OCI-LY3 (cell line): ENCODE results near the gene CDAN1.

Source experiments
- H2AFZ ChIP-seq: fragments of 200-600, 300-600 bp; shearing (Covaris generic); 2 replicates; pipeline ENCODE4 v1.6.0; 2014; ENCODE audit warnings: antibody characterized with exemption, low read depth, low read length
- H3K27ac ChIP-seq: fragments of 200-600, 300-600 bp; sonication (generic); 2 replicates; pipeline ENCODE4 v1.5.1; 2014; ENCODE audit warnings: mild to moderate bottlenecking, low read length, moderate library complexity, mixed read lengths
- H3K27me3 ChIP-seq: fragments of 200-600, 300-600 bp; sonication (generic); 2 replicates; pipeline ENCODE4 v1.6.1; 2014; ENCODE audit warnings: low read depth, low read length, mixed read lengths
- H3K36me3 ChIP-seq: fragments of 200-600, 300-600 bp; sonication (generic); replicated peaks from 2 replicates; pipeline ENCODE3; 2014; ENCODE audit warnings: low read depth, low read length, mixed read lengths
- H3K4me1 ChIP-seq: fragments of 300-600, 200-600 bp; sonication (generic); 2 replicates; pipeline ENCODE4 v1.6.1; 2014; ENCODE audit warnings: low read length, mixed read lengths
- H3K4me2 ChIP-seq: fragments of 200-600, 300-600 bp; sonication (generic); 2 replicates; pipeline ENCODE4 v1.6.1; 2014; ENCODE audit warnings: low read length, mixed read lengths
- H3K4me3 ChIP-seq: fragments of 300-600, 200-600 bp; sonication (generic); 2 replicates; pipeline ENCODE4 v1.5.1; 2014; ENCODE audit warnings: antibody characterized with exemption, mild to moderate bottlenecking, low read length, moderate library complexity
- H3K79me2 ChIP-seq: fragments of 300-600, 200-600 bp; shearing (Covaris generic); 2 replicates; pipeline ENCODE4 v1.6.1; 2014; ENCODE audit warnings: mild to moderate bottlenecking, low read length, mixed read lengths
- H3K9ac ChIP-seq: fragments of 300-600, 200-600 bp; shearing (Covaris generic); 2 replicates; pipeline ENCODE4 v1.6.0; 2014; ENCODE audit warnings: mild to moderate bottlenecking, low read length, moderate library complexity
- H3K9me3 ChIP-seq: fragments of 200-600, 300-600 bp; shearing (Covaris generic); 2 replicates; pipeline ENCODE4 v1.6.1; 2014; ENCODE audit warnings: low read length, mixed read lengths; ENCODE audit not compliant: insufficient read depth
- H4K20me1 ChIP-seq: fragments of 200-600, 300-600 bp; sonication (generic); 2 replicates; pipeline ENCODE4 v1.6.1; 2016; ENCODE audit warnings: low read length, mixed read lengths; ENCODE audit not compliant: insufficient read depth
- CTCF ChIP-seq: fragments of 200-600, 300-600 bp; sonication (generic); IDR thresholded peaks from 2 replicates; pipeline ENCODE4 v1.5.1; 2014; ENCODE audit warnings: antibody characterized with exemption, low read length, low read depth
- EZH2phosphoT487 ChIP-seq: fragments of 200-600 bp; shearing (Covaris generic); IDR thresholded peaks from 2 replicates; pipeline ENCODE4 v1.6.1; 2018; ENCODE audit warnings: antibody characterized with exemption, mixed run types, low read depth

CDAN1 gene

GRCh38 chr15:42736793-42737528 is at the start of gene CDAN1:
TSS of gene CDAN1 (minus strand) at chr15:42737128. CDS start at chr15:42737102, 26 bp downstream.
- peaks cover 22% of the 10 kb centered on the region for H3K36me3 ChIP-seq
- peaks cover 18% of the 10 kb centered on the region for H3K79me2 ChIP-seq
- H3K27ac ChIP-seq, result peak within 1 kb of the TSS; percentile 14; the same call in 1 of the 2 replicates
- H3K9me3 ChIP-seq, result no peaks in the 10 kb centered on the region
- TF ChIP-seq CTCF, result no peak
- TF ChIP-seq EZH2phosphoT487, result no peak
- peaks cover 27% of the 10 kb centered on the region for H3K4me1 ChIP-seq
- H2AFZ ChIP-seq, result peak within 1 kb of the TSS; percentile 48
- H3K4me3 ChIP-seq, result peak within 1 kb of the TSS; percentile 95
- H4K20me1 ChIP-seq, result peaks cover 4% of the 10 kb centered on the region; the same call in 1 of the 2 replicates
- peak within 1 kb of the TSS; percentile 86 for H3K9ac ChIP-seq
- no peaks in the 10 kb centered on the region for H3K27me3 ChIP-seq
- peak within 1 kb of the TSS; percentile 93 for H3K4me2 ChIP-seq

GRCh38 chr15:42785569-42785968 is 48.6 kb upstream of the CDAN1 start:
- Histone ChIP-seq H3K27me3 (no peaks in the 10 kb centered on the region), H3K9me3 (no peaks in the 10 kb centered on the region), H3K4me3 (no peak overlapping the region), H3K4me1 (no peaks in the 10 kb centered on the region), H2AFZ (no peak overlapping the region), H3K9ac (no peak overlapping the region), H3K4me2 (no peak overlapping the region), H4K20me1 (no peaks in the 10 kb centered on the region), H3K36me3 (no peaks in the 10 kb centered on the region), H3K27ac (no peak overlapping the region), H3K79me2 (no peaks in the 10 kb centered on the region)
- TF ChIP-seq EZH2phosphoT487 (no peak), CTCF (no peak)

GRCh38 chr15:42784705-42785104 is 47.8 kb upstream of the CDAN1 start:
- no peaks in the 10 kb centered on the region for H3K9me3 ChIP-seq
- no peaks in the 10 kb centered on the region for H3K4me1 ChIP-seq
- no peak overlapping the region for H3K27ac ChIP-seq
- H3K27me3 ChIP-seq, result no peaks in the 10 kb centered on the region
- H2AFZ ChIP-seq, result no peak overlapping the region
- H3K36me3 ChIP-seq, result no peaks in the 10 kb centered on the region
- H3K9ac ChIP-seq, result no peak overlapping the region
- no peak for TF ChIP-seq CTCF
- TF ChIP-seq EZH2phosphoT487, result no peak
- H4K20me1 ChIP-seq, result no peaks in the 10 kb centered on the region
- no peaks in the 10 kb centered on the region for H3K79me2 ChIP-seq
- H3K4me3 ChIP-seq, result no peak overlapping the region
- no peak overlapping the region for H3K4me2 ChIP-seq

GRCh38 chr15:42782716-42783115 is 45.8 kb upstream of the CDAN1 start:
- H3K4me1 ChIP-seq, result no peaks in the 10 kb centered on the region
- H3K79me2 ChIP-seq, result no peaks in the 10 kb centered on the region
- no peaks in the 10 kb centered on the region for H3K36me3 ChIP-seq
- no peaks in the 10 kb centered on the region for H3K27me3 ChIP-seq
- no peak overlapping the region for H3K4me2 ChIP-seq
- no peak overlapping the region for H3K4me3 ChIP-seq
- H4K20me1 ChIP-seq, result no peaks in the 10 kb centered on the region
- no peak overlapping the region for H3K27ac ChIP-seq
- no peaks in the 10 kb centered on the region for H3K9me3 ChIP-seq
- TF ChIP-seq CTCF (no peak), EZH2phosphoT487 (no peak)
- H2AFZ ChIP-seq, result no peak overlapping the region
- no peak overlapping the region for H3K9ac ChIP-seq
